ENCODE measurements around the gene SMARCB1. TPM values are rescaled to one million over a fixed set of nuclear protein-coding genes. Genes with fewer than 3 reads are reported as not detected.

SMARCB1 gene
- total RNA-seq, result 30.4 and 39.5 TPM in 2 replicates

GRCh38 chr22:23786752-23787599 is at the start of gene SMARCB1:
SMARCB1 (plus strand) TSS chr22:23786966; CDS start chr22:23787170, 204 bp downstream.

DNA sequence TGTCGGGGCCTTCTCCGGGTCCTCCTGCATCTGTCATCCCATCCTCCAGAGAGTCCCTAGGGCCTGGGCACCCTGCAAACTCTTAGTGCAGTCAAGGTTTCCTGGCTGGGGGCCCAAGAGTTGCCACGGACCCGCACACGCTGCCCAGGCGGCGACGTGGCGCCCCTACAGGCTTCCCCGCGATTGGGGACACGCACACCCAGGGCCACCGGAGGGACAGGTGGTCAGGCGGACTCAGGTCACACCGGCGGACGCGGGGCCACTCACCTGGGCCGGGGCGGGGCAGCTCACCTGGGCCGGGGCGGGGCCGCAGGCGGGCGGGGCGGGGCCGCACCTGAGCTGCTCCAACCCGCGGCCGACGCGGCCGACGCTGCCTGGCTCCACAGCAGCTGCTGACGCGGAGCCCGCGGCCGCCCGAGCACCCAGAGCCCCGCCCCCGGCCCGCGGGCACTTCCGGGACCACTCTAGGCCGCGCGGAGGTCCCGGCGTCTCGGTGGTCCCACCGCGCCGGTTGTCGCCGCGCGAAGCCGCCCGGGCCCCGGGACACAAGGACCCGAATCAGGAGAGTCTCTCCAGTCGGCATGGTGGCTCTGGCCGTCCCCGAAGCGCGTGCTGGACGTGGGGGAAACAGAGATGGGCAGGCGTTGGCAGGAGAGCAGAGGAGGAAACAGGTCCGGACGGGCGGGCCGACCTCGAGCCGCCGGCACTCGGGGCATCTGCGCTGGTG is 35.9 kb upstream of the SMARCB1 start, which contains the start of gene ZNF70:
Gene ZNF70, minus strand, starts transcription at position 399 of the 727 bp plus-strand sequence. CDS start 5,972 bp downstream, outside the sequence.

DNA sequence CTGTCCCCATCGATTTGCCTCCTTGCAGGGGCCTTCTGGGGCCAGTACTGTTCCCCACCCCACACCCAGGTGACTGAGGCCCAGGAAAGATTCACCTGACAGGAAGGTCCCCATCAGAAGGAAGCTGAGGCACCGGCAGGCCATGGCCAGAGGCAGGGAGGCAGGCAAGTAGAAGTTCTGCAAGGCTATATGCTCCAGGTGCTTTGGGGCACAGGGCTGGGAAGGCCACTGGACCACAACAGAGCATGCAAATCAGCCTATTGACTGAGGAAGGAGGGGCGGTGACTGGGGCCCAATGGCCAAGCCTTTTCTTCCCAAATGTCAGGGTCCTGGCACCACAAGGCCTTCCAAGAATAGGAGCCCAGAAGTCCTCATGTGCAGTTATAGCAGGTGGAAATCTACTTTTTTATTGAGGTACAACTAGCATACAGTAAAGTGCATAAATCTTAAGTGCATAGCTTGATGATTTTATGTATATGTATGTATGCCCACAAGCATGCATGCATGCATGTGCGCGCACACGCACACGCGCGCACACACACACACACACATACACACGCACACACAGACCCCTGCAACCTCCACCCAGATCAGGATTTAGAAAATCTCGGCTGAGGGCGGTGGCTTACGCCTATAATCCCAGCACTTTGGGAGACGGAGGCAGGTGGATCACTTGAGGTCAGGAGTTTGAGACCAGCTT is 32.4 kb upstream of the SMARCB1 start, which contains the start of gene VPREB3:
Gene VPREB3, minus strand, starts transcription at position 206 of the 700 bp plus-strand sequence. Its CDS starts 62 bp downstream, at position 144.

DNA sequence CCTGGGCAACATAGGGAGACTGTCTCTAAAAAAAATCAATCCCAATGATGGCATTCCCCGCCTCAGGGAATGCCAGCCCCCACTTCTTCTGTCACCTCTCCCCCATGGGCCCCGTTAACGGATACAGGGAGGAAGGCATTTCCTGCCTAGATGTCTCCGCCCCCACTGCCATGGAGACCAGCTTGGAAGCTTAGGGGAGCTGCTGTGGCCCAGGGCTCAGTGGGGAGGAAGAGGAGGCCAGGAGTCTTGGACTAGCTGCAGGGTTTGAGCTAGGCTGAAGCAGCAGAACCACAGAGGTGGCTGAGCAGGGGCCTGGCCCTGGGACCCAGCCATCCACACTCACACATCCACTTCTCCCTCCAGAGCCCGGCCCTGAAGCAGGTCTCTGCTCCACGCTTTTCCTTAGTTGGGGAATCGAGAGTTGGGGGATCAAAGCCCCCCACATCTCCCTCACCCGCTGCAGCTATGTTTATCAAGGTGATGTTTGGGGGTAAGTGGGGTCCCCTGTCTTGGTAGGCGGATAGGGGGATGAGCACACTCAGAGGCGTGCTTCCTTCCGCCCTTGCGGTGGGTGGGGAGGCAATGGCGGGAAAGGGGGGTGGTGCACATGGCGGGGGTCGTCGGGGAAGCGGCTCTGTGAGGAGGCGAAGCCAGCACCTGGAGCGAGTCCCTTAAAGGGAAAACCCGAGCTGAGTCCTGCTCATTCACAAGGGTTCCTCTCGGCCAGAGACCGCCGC is 23.8 kb upstream of the SMARCB1 start, which contains the start of gene C22orf15:
Gene C22orf15, plus strand, starts transcription at position 149 of the 737 bp plus-strand sequence. Its CDS starts 317 bp downstream, at position 466.

GRCh38 chr22:23767673-23768548 is 18.9 kb upstream of the SMARCB1 start, which contains the start of gene CHCHD10:
CHCHD10 (minus strand) TSS chr22:23767972; CDS start chr22:23767874, 98 bp downstream.

DNA sequence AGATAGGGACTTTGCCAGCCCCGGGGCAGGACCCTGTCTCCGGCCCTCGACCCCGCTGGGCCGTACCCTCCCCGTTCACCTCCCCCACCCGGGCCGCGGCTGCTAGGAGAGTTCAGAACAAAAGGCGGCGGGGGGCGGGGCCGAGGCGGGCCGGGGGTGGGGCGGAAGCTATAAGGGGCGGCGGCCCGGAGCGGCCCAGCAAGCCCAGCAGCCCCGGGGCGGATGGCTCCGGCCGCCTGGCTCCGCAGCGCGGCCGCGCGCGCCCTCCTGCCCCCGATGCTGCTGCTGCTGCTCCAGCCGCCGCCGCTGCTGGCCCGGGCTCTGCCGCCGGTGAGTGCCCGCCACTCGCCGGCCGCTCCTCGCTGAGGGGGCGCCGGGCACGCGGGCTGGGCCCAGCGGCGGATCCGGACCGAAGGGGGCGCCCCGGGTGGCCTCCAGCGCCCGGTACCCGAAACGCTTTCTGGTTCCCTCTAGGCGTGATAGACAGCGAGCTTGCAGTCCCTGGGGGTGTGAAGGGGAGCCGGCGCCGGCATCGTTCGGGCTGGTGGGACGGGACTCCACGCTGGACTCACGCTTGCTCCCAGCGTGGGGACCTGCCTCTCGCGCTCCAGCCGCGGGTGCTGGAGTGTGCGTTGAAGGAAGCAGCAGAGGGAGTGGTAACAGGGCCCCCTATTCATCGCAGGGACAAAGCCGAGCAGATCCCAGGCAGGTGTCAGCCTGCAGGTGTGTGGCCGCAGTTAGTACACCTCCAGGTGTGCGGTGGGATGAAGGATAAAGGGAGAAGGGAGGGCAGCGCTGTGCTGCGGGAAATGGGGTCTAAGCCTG is 13.9 kb upstream of the SMARCB1 start, which contains the start of gene MMP11:
Gene MMP11, plus strand, starts transcription at position 201 of the 825 bp plus-strand sequence. Its CDS starts 22 bp downstream, at position 223.

GRCh38 chr22:23838681-23839468 is 52.1 kb downstream of the SMARCB1 start, which contains the start of gene DERL3:
DERL3 (minus strand) TSS chr22:23839006; CDS start chr22:23838987, 19 bp downstream.

GRCh38 chr22:23857606-23858483 is 71.1 kb downstream of the SMARCB1 start, which contains the start of gene SLC2A11:
SLC2A11 (plus strand) TSS chr22:23857875; CDS start chr22:23858000, 125 bp downstream.

Other genes with a start within 250 kb of the SMARCB1 start
- not detected in 2 replicates for gene IGLL1, start 206.7 kb upstream of the SMARCB1 start, total RNA-seq
- 0.43 TPM in 1 of 2 replicates, not detected in the other for gene DRICH1, start 154.6 kb upstream of the SMARCB1 start, total RNA-seq
- gene RGL4, start 96.0 kb upstream of the SMARCB1 start, total RNA-seq, result not detected in 2 replicates
- 1.7 and 2.9 TPM in 2 replicates for gene ZNF70, start 35.9 kb upstream of the SMARCB1 start, total RNA-seq
- gene VPREB3, start 32.5 kb upstream of the SMARCB1 start, total RNA-seq, result not detected in 2 replicates
- gene C22orf15, start 24.0 kb upstream of the SMARCB1 start, total RNA-seq, result not detected in 2 replicates
- 10.6 and 29.6 TPM in 2 replicates for gene CHCHD10, start 19.0 kb upstream of the SMARCB1 start, total RNA-seq
- 0.34 and 0.93 TPM in 2 replicates for gene MMP11, start 14.1 kb upstream of the SMARCB1 start, total RNA-seq
- under 0.01 and 0.07 TPM in 2 replicates for gene DERL3, start 52.0 kb downstream of the SMARCB1 start, total RNA-seq
- gene SLC2A11, start 70.9 kb downstream of the SMARCB1 start, total RNA-seq, result 6.2 and 10.0 TPM in 2 replicates
- 210 and 212 TPM in 2 replicates for gene MIF, start 107.4 kb downstream of the SMARCB1 start, total RNA-seq
- 0.21 and 0.34 TPM in 2 replicates for gene GSTT2B, start 174.2 kb downstream of the SMARCB1 start, total RNA-seq
- gene DDTL, start 179.9 kb downstream of the SMARCB1 start, total RNA-seq, result 0.28 and 1.7 TPM in 2 replicates
- gene DDT, start 187.5 kb downstream of the SMARCB1 start, total RNA-seq, result 53.7 and 68.4 TPM in 2 replicates
- not detected in 2 replicates for gene GSTT2, start 193.2 kb downstream of the SMARCB1 start, total RNA-seq
- not detected in 2 replicates for gene GSTT4, start 218.5 kb downstream of the SMARCB1 start, total RNA-seq
- gene CABIN1, start 224.3 kb downstream of the SMARCB1 start, total RNA-seq, result 21.2 and 54.3 TPM in 2 replicates

All from nasal cavity respiratory epithelium epithelial cell of viscerocranial mucosa (primary cell).